Calu3 (cell line): ENCODE results near the gene CASK. TPM values are rescaled to one million over a fixed set of nuclear protein-coding genes. Genes with fewer than 3 reads are reported as not detected.

Experiments
- BruUV-seq: library from RNA; stranded (reverse); fragments of 400-500 nt; replicated peaks from 2 replicates; lab custom pipeline; 2021; lab: Mats Ljungman, UMichigan
- CTCF ChIA-PET: fragments of 300-600 bp; sonication (Branson Sonifier 250); formaldehyde crosslinking; loops from one replicate; lab custom pipeline; 2022; ENCODE audit warnings: antibody characterized with exemption; lab: Charles Lee
- DNase-seq: peaks from one replicate; pipeline ENCODE4 v3.0.0; 2022
- H3K27ac Mint-ChIP-seq: one replicate; pipeline ENCODE4 v1.8.0; 2022; ENCODE audit warnings: mixed read lengths; ENCODE audit not compliant: unreplicated experiment
- H3K27me3 Mint-ChIP-seq: one replicate; pipeline ENCODE4 v1.8.0; 2022; ENCODE audit warnings: mixed read lengths; ENCODE audit not compliant: unreplicated experiment
- H3K36me3 Mint-ChIP-seq: one replicate; pipeline ENCODE4 v1.8.0; 2022; ENCODE audit warnings: mild to moderate bottlenecking, moderate library complexity, mixed read lengths; ENCODE audit not compliant: insufficient read depth, unreplicated experiment
- H3K4me1 Mint-ChIP-seq: one replicate; pipeline ENCODE4 v1.8.0; 2022; ENCODE audit warnings: mild to moderate bottlenecking, low read depth, mixed read lengths; ENCODE audit not compliant: unreplicated experiment
- H3K4me3 Mint-ChIP-seq: one replicate; pipeline ENCODE4 v1.8.0; 2022; ENCODE audit warnings: mild to moderate bottlenecking, low read depth, moderate library complexity, mixed read lengths; ENCODE audit not compliant: unreplicated experiment
- H3K9me3 Mint-ChIP-seq: one replicate; pipeline ENCODE4 v1.8.0; 2022; ENCODE audit warnings: low read depth, mixed read lengths; ENCODE audit not compliant: unreplicated experiment
- intact Hi-C: fragments of 100-400 bp; cut with micrococcal nuclease; formaldehyde crosslinking; loops from one replicate; pipeline ENCODE4 v1.10.0; 2022; ENCODE audit not compliant: unreplicated experiment
- total RNA-seq: library from RNA; stranded (reverse); gene quantifications from 2 replicates; pipeline ENCODE4 v1.2.3, GENCODE V29; 2022
- TF ChIP-seq, protein P1 (sequence below): fragments of 200-600 bp; IDR thresholded peaks from one replicate; pipeline ENCODE4 v1.8.0; 2022; ENCODE audit warnings: antibody characterized with exemption; ENCODE audit not compliant: unreplicated experiment

CASK gene
- total RNA-seq, 1 experiment from 2014 or later = 157 TPM

- Mint-ChIP-seq H3K4me1 (peaks cover 8% of the 10 kb centered on the region), H3K4me3 (no peak overlapping the region), H3K36me3 (no peaks in the 10 kb centered on the region), H3K27me3 (no peaks in the 10 kb centered on the region), H3K27ac (no peak overlapping the region), H3K9me3 (no peaks in the 10 kb centered on the region)
- CTCF ChIA-PET = no interaction called here
- DNase-seq = no peak
- intact Hi-C loops = no loop called here
- TF ChIP-seq, protein P1, sequence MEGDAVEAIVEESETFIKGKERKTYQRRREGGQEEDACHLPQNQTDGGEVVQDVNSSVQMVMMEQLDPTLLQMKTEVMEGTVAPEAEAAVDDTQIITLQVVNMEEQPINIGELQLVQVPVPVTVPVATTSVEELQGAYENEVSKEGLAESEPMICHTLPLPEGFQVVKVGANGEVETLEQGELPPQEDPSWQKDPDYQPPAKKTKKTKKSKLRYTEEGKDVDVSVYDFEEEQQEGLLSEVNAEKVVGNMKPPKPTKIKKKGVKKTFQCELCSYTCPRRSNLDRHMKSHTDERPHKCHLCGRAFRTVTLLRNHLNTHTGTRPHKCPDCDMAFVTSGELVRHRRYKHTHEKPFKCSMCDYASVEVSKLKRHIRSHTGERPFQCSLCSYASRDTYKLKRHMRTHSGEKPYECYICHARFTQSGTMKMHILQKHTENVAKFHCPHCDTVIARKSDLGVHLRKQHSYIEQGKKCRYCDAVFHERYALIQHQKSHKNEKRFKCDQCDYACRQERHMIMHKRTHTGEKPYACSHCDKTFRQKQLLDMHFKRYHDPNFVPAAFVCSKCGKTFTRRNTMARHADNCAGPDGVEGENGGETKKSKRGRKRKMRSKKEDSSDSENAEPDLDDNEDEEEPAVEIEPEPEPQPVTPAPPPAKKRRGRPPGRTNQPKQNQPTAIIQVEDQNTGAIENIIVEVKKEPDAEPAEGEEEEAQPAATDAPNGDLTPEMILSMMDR = no peak
- no TSS peak for BruUV-seq
These were observed 36.8 kb upstream of the CASK start for GRCh38 chrX:41960142-41960541.

GRCh38 chrX:41958861-41959260, 35.5 kb upstream of the CASK start:
- TF ChIP-seq, protein P1 = no peak
- Mint-ChIP-seq H3K36me3 (no peaks in the 10 kb centered on the region), H3K27me3 (no peaks in the 10 kb centered on the region), H3K9me3 (no peaks in the 10 kb centered on the region), H3K4me1 (peaks cover 8% of the 10 kb centered on the region), H3K27ac (no peak overlapping the region), H3K4me3 (no peak overlapping the region)
- BruUV-seq = no TSS peak
- intact Hi-C loops = no loop called here
- CTCF ChIA-PET = no interaction called here
- no peak for DNase-seq

DNA sequence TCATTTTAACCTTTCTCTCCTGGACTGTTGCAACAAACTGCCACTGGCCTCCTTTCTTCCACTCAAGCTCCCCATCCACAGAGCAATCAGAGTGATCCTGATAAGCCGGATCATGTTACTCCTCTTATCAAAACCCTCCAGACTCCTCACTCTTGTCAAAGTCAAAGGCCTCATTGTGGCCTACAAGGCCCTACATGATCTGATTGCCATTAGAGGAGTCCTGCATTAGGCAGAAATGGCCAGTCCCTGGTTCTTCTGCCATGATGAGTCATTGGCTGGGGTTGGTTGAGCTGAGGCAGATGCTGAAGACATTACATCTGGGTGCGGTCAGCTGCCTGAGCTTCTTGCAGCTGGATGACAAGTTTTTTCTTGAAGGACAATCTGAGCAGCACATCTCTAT, 32.7 kb upstream of the CASK start:
- BruUV-seq = no TSS peak
- TF ChIP-seq, protein P1 = no peak

DNA sequence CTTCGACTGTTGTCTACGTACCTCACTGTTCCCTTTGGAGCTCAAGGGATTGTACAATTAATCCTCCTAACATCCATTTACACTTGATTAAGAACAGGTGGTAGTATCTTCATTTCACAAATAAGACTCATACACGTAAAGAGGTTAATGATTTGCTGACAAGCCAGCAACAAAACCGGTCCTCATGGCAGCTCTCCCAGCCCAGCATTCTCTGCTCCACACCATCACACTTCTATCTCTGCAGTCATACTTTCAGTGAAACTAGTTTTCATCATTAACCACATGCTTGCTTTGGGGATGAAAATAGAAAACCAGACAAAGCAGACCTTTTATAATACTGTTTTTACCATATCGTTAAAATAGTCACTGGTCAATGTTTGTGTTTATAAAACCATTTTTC, 28.7 kb upstream of the CASK start:
- intact Hi-C loops = no loop called here
- TF ChIP-seq, protein P1 = no peak
- Mint-ChIP-seq H3K27me3 (no peaks in the 10 kb centered on the region), H3K36me3 (no peaks in the 10 kb centered on the region), H3K4me1 (no peaks in the 10 kb centered on the region), H3K4me3 (no peak overlapping the region), H3K27ac (no peak overlapping the region), H3K9me3 (no peaks in the 10 kb centered on the region)
- no TSS peak for BruUV-seq
- DNase-seq = peak; percentile 20
- CTCF ChIA-PET = no interaction called here

More for the DNA sequence above, 32.7 kb upstream of the CASK start:
- CTCF ChIA-PET = interaction anchor here (0.6 kb wide), 1 partner anchor 129 kb away, joined by 3 read pairs; no protein-coding TSS in a partner anchor
- Mint-ChIP-seq H3K36me3 (no peaks in the 10 kb centered on the region), H3K4me1 (no peaks in the 10 kb centered on the region), H3K9me3 (no peaks in the 10 kb centered on the region), H3K4me3 (no peak overlapping the region), H3K27ac (no peak overlapping the region), H3K27me3 (no peaks in the 10 kb centered on the region)
- intact Hi-C loops = no loop called here
- no peak for DNase-seq
